ENCODE results near the gene RSAD2. TPM values are rescaled to one million over a fixed set of nuclear protein-coding genes. Genes with fewer than 3 reads are reported as not detected.

Gene RSAD2
- polyA plus RNA-seq, 12 donors, result 2.1 to 4.8 (median 3.4) TPM; not detected in 2

- no peak for DNase-seq
Measured at GRCh38 chr2:6905668-6906067, 28.1 kb downstream of the RSAD2 start.

- DNase-seq, result no peak
Measured at GRCh38 chr2:6906165-6906741, 28.7 kb downstream of the RSAD2 start.

- DNase-seq, result no peak
Measured at GRCh38 chr2:6908291-6908690, 30.7 kb downstream of the RSAD2 start.

- DNase-seq, result no peak
Measured at GRCh38 chr2:6909431-6910385, 32.1 kb downstream of the RSAD2 start.

GRCh38 chr2:6911721-6912120 lies 34.1 kb downstream of the RSAD2 start:
- DNase-seq, result no peak

GRCh38 chr2:6913415-6914157 lies 36.0 kb downstream of the RSAD2 start:
- no peak for DNase-seq

- DNase-seq, result no peak
Measured at GRCh38 chr2:6914828-6915227, 37.3 kb downstream of the RSAD2 start.

- no peak for DNase-seq
Measured at GRCh38 chr2:6915399-6915798, 37.8 kb downstream of the RSAD2 start.

- no peak for DNase-seq
Measured at GRCh38 chr2:6916224-6916623, 38.6 kb downstream of the RSAD2 start.

GRCh38 chr2:6916736-6917070 lies 39.1 kb downstream of the RSAD2 start:
- DNase-seq, result no peak

GRCh38 chr2:6917071-6917760 lies 39.6 kb downstream of the RSAD2 start, which contains the start of gene RNF144A:
Gene RNF144A (plus strand): TSS chr2:6917412. CDS start chr2:6996927, 79,515 bp downstream.
- DNase-seq, result peak; percentile 49

- no peak for DNase-seq
Measured at GRCh38 chr2:6917761-6918421, 40.3 kb downstream of the RSAD2 start.

- DNase-seq, result no peak
Measured at GRCh38 chr2:6919901-6920742, 42.5 kb downstream of the RSAD2 start.

GRCh38 chr2:6920743-6921064 lies 43.1 kb downstream of the RSAD2 start:
- DNase-seq, result no peak

GRCh38 chr2:6921321-6921922 lies 43.8 kb downstream of the RSAD2 start:
- no peak for DNase-seq

- no peak for DNase-seq
Measured at GRCh38 chr2:6922201-6922656, 44.7 kb downstream of the RSAD2 start.

- no peak for DNase-seq
Measured at GRCh38 chr2:6923319-6923718, 45.7 kb downstream of the RSAD2 start.

- DNase-seq, result no peak
Measured at GRCh38 chr2:6924101-6924923, 46.7 kb downstream of the RSAD2 start.

- DNase-seq, result no peak
Measured at GRCh38 chr2:6924924-6925409, 47.4 kb downstream of the RSAD2 start.
